GM18526 (cell line): Measurements from ENCODE around the gene GIPC3.

Source experiments
- POLR2A ChIP-seq: IDR thresholded peaks from 3 replicates; pipeline ENCODE4 v1.6.1; 2011; ENCODE audit not compliant: insufficient read length; ENCODE audit errors: extremely low read depth

Gene GIPC3

GRCh38 chr19:3633559-3633988 is 48.3 kb downstream of the GIPC3 start:
- TF ChIP-seq POLR2A: no peak

GRCh38 chr19:3634496-3635045 is 49.3 kb downstream of the GIPC3 start:
- no peak for TF ChIP-seq POLR2A

GRCh38 chr19:3636506-3636905 is 51.2 kb downstream of the GIPC3 start:
- TF ChIP-seq POLR2A: no peak

- no peak for TF ChIP-seq POLR2A
These were observed 51.7 kb downstream of the GIPC3 start for GRCh38 chr19:3636962-3637361.

- TF ChIP-seq POLR2A: no peak
These were observed 52.3 kb downstream of the GIPC3 start for GRCh38 chr19:3637621-3638020.

- TF ChIP-seq POLR2A: no peak
These were observed 53.2 kb downstream of the GIPC3 start for GRCh38 chr19:3638208-3639193.

GRCh38 chr19:3639479-3639878 is 54.2 kb downstream of the GIPC3 start:
- no peak for TF ChIP-seq POLR2A

- no peak for TF ChIP-seq POLR2A
These were observed 56.4 kb downstream of the GIPC3 start for GRCh38 chr19:3641515-3642269.

GRCh38 chr19:3642296-3642695 is 57.0 kb downstream of the GIPC3 start:
- TF ChIP-seq POLR2A: no peak
